Measurements from ENCODE around the gene IDE. TPM values are rescaled to one million over a fixed set of nuclear protein-coding genes. Genes with fewer than 3 reads are reported as not detected.
"Not testable (repeated sequence)": the region's sequence is repeated elsewhere in the genome, so short reads cannot be mapped to it uniquely, and the experiment has no call there.

Gene IDE
- polyA plus RNA-seq, 3 donors from 2014 or later, result 8.3 to 18.2 (median 14.1) TPM

DNA sequence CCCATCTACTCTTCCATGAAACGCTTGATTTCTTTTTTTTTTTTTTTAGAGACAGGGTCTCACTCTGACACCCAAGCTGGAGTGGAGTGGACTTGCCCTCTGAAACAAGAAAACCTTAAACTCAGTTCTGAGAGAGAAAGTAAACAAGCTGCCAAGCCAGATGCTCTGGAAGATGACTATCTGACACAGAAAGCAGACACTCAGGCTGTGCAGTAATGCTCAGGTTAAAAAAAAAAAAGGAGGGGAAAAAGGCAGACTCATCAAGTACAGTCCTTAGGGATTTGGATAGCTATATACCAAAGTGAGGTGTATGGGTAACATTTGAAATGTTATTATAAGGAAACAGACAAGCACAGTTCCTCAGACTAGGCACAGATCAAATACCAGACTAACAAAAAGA, 80.5 kb downstream of the IDE start:
- Mint-ChIP-seq H3K9me3 (no peaks in the 10 kb centered on the region), H3K36me3 (peaks cover 10 to 46% (median 32%) of the 10 kb centered on the region in 3 donors), H3K4me3 (no peak overlapping the region), H3K4me1 (no peaks in the 10 kb centered on the region), H3K27ac (no peak overlapping the region), H3K27me3 (ENCODE audit: low read depth in 3 of 3) (no peaks in the 10 kb centered on the region)
- no peak for DNase-seq

GRCh38 chr10:92492748-92493240, 81.1 kb downstream of the IDE start:
- H3K27ac Mint-ChIP-seq, result no peak overlapping the region
- no peaks in the 10 kb centered on the region for H3K27me3 Mint-ChIP-seq (ENCODE audit: low read depth in 3 of 3)
- no peak overlapping the region for H3K4me3 Mint-ChIP-seq
- peaks cover 10 to 47% (median 32%) of the 10 kb centered on the region in 3 donors for H3K36me3 Mint-ChIP-seq
- no peaks in the 10 kb centered on the region for H3K4me1 Mint-ChIP-seq
- DNase-seq, result no peak
- H3K9me3 Mint-ChIP-seq, result no peaks in the 10 kb centered on the region

- Mint-ChIP-seq H3K9me3 (no peaks in the 10 kb centered on the region), H3K4me3 (no peak overlapping the region), H3K4me1 (no peaks in the 10 kb centered on the region), H3K36me3 (peaks cover 22 to 52% (median 38%) of the 10 kb centered on the region in 3 donors), H3K27me3 (ENCODE audit: low read depth in 3 of 3) (no peaks in the 10 kb centered on the region), H3K27ac (no peak overlapping the region)
- DNase-seq, result no peak
These were observed 83.5 kb downstream of the IDE start for GRCh38 chr10:92490387-92490786.

- Mint-ChIP-seq H3K4me1 (no peaks in the 10 kb centered on the region), H3K4me3 (no peak overlapping the region), H3K36me3 (peaks cover 25 to 55% (median 48%) of the 10 kb centered on the region in 3 donors), H3K9me3 (no peaks in the 10 kb centered on the region), H3K27ac (no peak overlapping the region), H3K27me3 (ENCODE audit: low read depth in 3 of 3) (peaks cover 0 to 2% (median 0%) of the 10 kb centered on the region in 3 donors)
- DNase-seq, result no peak
These were observed 87.3 kb downstream of the IDE start for GRCh38 chr10:92486637-92487036.

GRCh38 chr10:92483539-92483938, 90.4 kb downstream of the IDE start:
- peaks cover 0 to 2% (median 0%) of the 10 kb centered on the region in 3 donors for H3K27me3 Mint-ChIP-seq (ENCODE audit: low read depth in 3 of 3)
- H3K9me3 Mint-ChIP-seq, result no peaks in the 10 kb centered on the region
- no peak overlapping the region for H3K27ac Mint-ChIP-seq
- H3K4me3 Mint-ChIP-seq, result no peak overlapping the region
- peaks cover 32 to 51% (median 46%) of the 10 kb centered on the region in 3 donors for H3K36me3 Mint-ChIP-seq
- H3K4me1 Mint-ChIP-seq, result no peaks in the 10 kb centered on the region
- DNase-seq, result no peak

GRCh38 chr10:92480413-92480812, 93.5 kb downstream of the IDE start:
- Mint-ChIP-seq H3K9me3 (no peaks in the 10 kb centered on the region), H3K27ac (no peak overlapping the region), H3K4me3 (no peak overlapping the region), H3K4me1 (no peaks in the 10 kb centered on the region), H3K36me3 (peaks cover 20 to 40% (median 35%) of the 10 kb centered on the region in 3 donors), H3K27me3 (ENCODE audit: low read depth in 3 of 3) (peaks cover 0 to 2% (median 0%) of the 10 kb centered on the region in 3 donors)
- DNase-seq, result no peak

DNA sequence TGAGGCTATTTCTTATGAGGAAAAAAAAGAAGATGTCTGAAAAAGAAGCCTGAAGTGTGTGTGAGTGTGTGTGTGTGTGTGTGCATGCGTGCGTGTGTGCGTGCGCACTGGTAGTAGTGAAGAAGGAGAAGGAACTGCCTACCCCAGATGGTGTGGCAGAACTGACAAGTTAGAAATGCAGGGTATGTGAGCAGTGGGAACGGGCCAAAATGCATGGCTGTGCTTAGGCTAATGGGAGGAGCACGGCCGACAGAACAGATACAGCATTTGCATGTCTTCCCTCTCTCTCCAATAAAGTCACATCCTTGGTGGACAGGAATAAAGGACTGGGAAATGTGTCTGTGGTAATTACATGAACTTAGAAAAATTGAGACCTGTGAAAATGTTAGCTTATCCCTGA, 94.3 kb downstream of the IDE start:
- no peaks in the 10 kb centered on the region for H3K4me1 Mint-ChIP-seq
- peaks cover 18 to 45% (median 37%) of the 10 kb centered on the region in 3 donors for H3K36me3 Mint-ChIP-seq
- no peak overlapping the region for H3K27ac Mint-ChIP-seq
- H3K9me3 Mint-ChIP-seq, result no peaks in the 10 kb centered on the region
- no peak for DNase-seq
- no peak overlapping the region for H3K4me3 Mint-ChIP-seq
- peaks cover 0 to 2% (median 0%) of the 10 kb centered on the region in 3 donors for H3K27me3 Mint-ChIP-seq (ENCODE audit: low read depth in 3 of 3)

DNA sequence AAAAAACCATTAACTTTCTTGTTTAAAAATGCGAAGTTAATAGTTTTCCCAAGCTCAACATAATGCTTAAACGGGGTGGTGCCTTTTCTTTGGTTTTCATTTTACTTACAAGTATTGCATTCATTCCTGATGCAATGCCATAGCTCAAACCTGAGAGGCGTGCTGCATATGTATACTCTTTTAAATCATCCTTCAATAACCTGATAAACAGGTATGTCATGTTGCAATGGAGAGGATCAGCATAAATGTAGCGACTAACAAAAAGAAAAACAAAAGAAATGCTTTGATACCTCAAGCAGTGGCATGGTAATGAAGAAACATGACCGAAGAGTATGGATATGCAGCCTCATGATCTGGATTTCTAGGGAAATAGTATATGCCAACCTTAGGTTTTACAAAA, 95.4 kb downstream of the IDE start:
- Mint-ChIP-seq H3K4me3 (no peak overlapping the region), H3K9me3 (no peaks in the 10 kb centered on the region), H3K4me1 (no peaks in the 10 kb centered on the region), H3K27me3 (ENCODE audit: low read depth in 3 of 3) (no peaks in the 10 kb centered on the region), H3K27ac (no peak overlapping the region), H3K36me3 (peaks cover 18 to 44% (median 35%) of the 10 kb centered on the region in 3 donors)
- no peak for DNase-seq

- DNase-seq, result no peak
- H3K9me3 Mint-ChIP-seq, result no peaks in the 10 kb centered on the region
- no peak overlapping the region for H3K27ac Mint-ChIP-seq
- H3K4me1 Mint-ChIP-seq, result no peaks in the 10 kb centered on the region
- H3K4me3 Mint-ChIP-seq, result no peak overlapping the region
- H3K36me3 Mint-ChIP-seq, result peaks cover 13 to 25% (median 22%) of the 10 kb centered on the region in 3 donors
- no peaks in the 10 kb centered on the region for H3K27me3 Mint-ChIP-seq (ENCODE audit: low read depth in 3 of 3)
These were observed 98.5 kb downstream of the IDE start for GRCh38 chr10:92475357-92475868.

- peaks cover 0 to 2% (median 0%) of the 10 kb centered on the region in 3 donors for H3K27me3 Mint-ChIP-seq (ENCODE audit: low read depth in 3 of 3)
- H3K9me3 Mint-ChIP-seq, result no peaks in the 10 kb centered on the region
- H3K27ac Mint-ChIP-seq, result no peak overlapping the region
- no peak overlapping the region for H3K4me3 Mint-ChIP-seq
- no peak for DNase-seq
- H3K4me1 Mint-ChIP-seq, result no peaks in the 10 kb centered on the region
- peaks cover 24 to 40% (median 25%) of the 10 kb centered on the region in 3 donors for H3K36me3 Mint-ChIP-seq
These were observed 103.9 kb downstream of the IDE start for GRCh38 chr10:92470026-92470425.

DNA sequence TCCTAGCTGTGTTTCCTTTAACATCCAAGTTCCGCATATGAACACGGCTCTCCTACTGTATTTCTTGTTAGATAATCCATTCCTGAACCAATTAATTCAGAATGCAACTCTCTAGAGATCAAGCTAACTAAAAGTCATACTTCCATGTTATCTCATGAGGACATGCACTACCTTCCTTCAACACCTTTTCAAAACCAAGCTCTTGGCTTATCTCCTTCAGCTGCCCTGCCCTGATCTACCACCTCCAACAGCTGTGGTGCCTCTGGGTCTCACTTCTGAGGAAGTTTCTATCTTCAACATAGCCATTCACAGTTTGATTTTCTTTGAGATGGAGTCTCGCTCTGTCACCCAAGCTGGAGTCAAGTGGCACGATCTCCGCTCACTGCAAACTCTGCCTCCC, 109.5 kb downstream of the IDE start:
- no peak for DNase-seq
- Mint-ChIP-seq H3K4me3 (no peak overlapping the region), H3K9me3 (no peaks in the 10 kb centered on the region), H3K27ac (no peak overlapping the region), H3K4me1 (no peaks in the 10 kb centered on the region), H3K27me3 (ENCODE audit: low read depth in 3 of 3) (peaks cover 0 to 2% (median 0%) of the 10 kb centered on the region in 3 donors), H3K36me3 (peaks cover 36 to 62% (median 41%) of the 10 kb centered on the region in 3 donors)

DNA sequence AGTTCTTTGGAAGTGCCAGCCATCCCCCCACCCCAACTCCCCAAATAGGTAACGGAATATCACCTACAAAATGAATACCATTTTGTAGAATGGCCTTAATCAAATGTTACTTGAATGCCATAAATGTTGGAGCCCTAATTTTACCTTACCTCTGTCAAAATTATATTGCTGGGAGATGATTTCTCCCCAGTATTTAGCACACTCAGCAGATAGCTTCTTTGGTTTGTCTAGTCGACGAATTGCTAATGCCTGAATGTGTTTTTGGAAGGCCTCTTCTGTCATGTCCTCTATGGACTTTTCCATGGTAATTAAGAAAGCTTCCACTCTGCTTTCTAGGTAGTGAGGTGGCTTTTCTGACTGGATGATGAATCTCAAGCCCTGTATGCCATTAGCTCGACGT, 110.3 kb downstream of the IDE start:
- Mint-ChIP-seq H3K9me3 (no peaks in the 10 kb centered on the region), H3K36me3 (peaks cover 29 to 56% (median 39%) of the 10 kb centered on the region in 3 donors), H3K27me3 (ENCODE audit: low read depth in 3 of 3) (no peaks in the 10 kb centered on the region), H3K4me1 (no peaks in the 10 kb centered on the region), H3K4me3 (no peak overlapping the region), H3K27ac (peak overlapping the region in 2 of 6 donors; percentile 30 to 52)
- no peak for DNase-seq

- not testable (repeated sequence) for H3K9me3 Mint-ChIP-seq; H3K27me3 Mint-ChIP-seq (ENCODE audit: low read depth in 3 of 3); H3K4me1 Mint-ChIP-seq; H3K4me3 Mint-ChIP-seq; DNase-seq
- H3K36me3 Mint-ChIP-seq, result peaks cover 27 to 56% (median 29%) of the 10 kb centered on the region in 3 donors
- peak overlapping the region in 1 of 6 donors; percentile 22 for H3K27ac Mint-ChIP-seq
These were observed 118.9 kb downstream of the IDE start for GRCh38 chr10:92454955-92455354.

DNA sequence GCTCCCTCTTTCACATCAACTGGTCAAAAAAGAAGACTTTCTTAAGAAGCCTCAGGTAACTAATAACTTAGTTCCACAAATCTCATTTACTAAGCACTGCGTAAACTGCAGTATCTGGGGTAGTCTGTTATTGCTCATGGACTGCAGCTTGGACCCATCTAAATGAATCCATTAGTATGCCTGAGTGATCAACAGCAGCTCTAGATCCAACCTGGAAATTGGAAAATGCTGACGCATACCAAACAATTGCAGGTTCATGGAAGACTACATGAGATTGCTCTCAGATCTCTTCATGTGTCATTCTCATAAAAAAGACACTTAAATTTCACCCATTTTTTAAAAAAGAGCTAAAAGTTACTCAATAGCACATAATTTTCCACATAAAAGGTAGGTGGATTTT, 121.6 kb downstream of the IDE start:
- peaks cover 28 to 56% (median 32%) of the 10 kb centered on the region in 3 donors for H3K36me3 Mint-ChIP-seq
- no peak overlapping the region for H3K27ac Mint-ChIP-seq
- DNase-seq, result no peak
- no peak overlapping the region for H3K4me3 Mint-ChIP-seq
- no peaks in the 10 kb centered on the region for H3K9me3 Mint-ChIP-seq
- no peaks in the 10 kb centered on the region for H3K4me1 Mint-ChIP-seq
- H3K27me3 Mint-ChIP-seq (ENCODE audit: low read depth in 3 of 3), result peaks cover 0 to 1% (median 0%) of the 10 kb centered on the region in 3 donors

GRCh38 chr10:92451431-92451830, 122.5 kb downstream of the IDE start:
- Mint-ChIP-seq H3K27me3 (ENCODE audit: low read depth in 3 of 3) (peaks cover 0 to 1% (median 0%) of the 10 kb centered on the region in 3 donors), H3K27ac (no peak overlapping the region), H3K4me1 (no peaks in the 10 kb centered on the region), H3K36me3 (peaks cover 28 to 53% (median 32%) of the 10 kb centered on the region in 3 donors), H3K9me3 (no peaks in the 10 kb centered on the region), H3K4me3 (no peak overlapping the region)
- no peak for DNase-seq
